G401 (cell line): ENCODE data around the gene WNT11. TPM values are rescaled to one million over a fixed set of nuclear protein-coding genes. Genes with fewer than 3 reads are reported as not detected.

Source experiments
- DNase-seq: peaks from one replicate; pipeline ENCODE4 v3.0.0-alpha.2; 2015; ENCODE audit warnings: low spot score
- in situ Hi-C: cut with HindIII; loops from 2 replicates; pipeline ENCODE4 v1.10.0; 2016; ENCODE audit warnings: low sequenced_read_pairs, mixed read lengths
- total RNA-seq: library from RNA; depleted of rRNA; stranded (reverse); fragments of >200 nt; shearing (Covaris generic); gene quantifications from 2 replicates; pipeline ENCODE4 v1.2.3, GENCODE V29; 2014

Gene WNT11
- total RNA-seq, 1 experiment from 2014 or later = 21.6 TPM

DNA sequence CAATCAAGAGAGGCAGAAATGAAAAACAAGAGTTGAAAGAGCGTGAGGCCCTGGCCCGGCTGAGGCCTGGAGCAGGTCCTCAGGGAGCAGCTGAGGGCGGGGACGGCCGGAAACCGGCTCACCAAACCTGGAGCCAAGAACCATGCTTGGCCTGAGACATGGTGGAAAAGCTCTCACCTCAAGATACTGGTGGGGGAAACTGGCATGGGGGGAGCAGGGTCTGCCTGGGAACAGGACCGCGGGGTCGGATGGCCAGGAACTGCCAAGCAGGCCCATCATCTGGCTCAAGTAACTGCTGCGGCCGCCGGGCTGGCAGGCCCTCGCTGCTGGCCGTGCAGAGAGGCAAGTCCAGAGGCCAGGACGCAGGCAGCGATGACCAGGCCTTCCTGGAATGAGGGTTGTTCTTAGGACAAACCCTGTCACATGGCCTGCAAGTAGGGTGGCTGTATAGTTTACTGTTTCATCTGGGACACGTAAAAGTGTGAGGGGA is 18.9 kb upstream of the WNT11 start:
- in situ Hi-C loops = no loop called here
- no peak for DNase-seq

DNA sequence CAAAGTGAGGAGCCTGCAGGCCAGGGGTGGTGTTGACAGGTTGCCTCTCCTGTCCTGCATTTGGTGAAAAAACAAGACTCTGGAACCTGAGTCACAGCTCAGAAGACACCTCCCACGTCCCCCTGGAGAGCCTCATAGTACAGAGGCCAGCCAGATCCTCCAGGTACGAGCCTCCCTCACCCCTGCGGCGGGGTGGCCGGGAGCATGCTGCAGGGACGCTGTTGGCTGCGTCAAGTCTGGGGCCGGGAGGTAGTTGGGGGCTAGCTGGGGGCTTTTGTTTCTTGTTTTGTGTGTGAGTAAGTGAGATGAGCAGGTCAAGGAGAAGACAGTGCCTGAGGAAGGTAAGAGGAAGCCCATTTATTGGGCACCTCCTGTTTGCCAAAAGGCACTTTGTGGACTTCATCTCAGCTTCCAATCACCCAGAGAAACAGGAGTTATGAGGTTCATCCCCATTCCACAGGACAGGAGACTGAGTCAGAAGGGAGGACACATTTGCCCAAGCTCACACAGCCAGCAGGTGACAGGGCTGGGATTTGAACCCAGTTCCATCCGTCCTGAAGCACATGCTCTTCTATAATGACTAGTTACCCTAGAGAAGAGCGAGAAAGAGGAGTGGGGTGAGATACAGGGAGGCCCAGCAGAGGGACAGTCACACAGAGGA is 18.3 kb upstream of the WNT11 start:
- no peak for DNase-seq
- in situ Hi-C loops = no loop called here

DNA sequence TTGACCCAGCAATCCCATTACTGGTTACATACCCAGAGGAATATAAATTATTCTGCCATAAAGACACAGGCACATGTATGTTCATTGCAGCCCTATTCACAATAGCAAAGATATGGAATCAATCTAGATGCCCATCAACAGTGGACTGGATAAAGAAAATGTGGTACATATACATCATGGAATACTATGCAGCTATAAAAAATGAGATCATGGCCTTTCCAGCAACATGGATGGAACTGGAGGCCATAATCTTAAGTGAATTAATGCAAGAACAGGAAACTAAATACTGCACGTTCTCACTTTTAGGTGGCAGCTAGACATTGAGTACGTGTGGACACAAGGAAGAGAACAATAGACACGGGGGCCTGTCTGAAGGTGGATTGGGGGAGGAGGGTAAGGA is 15.1 kb upstream of the WNT11 start:
- no peak for DNase-seq
- in situ Hi-C loops = no loop called here

DNA sequence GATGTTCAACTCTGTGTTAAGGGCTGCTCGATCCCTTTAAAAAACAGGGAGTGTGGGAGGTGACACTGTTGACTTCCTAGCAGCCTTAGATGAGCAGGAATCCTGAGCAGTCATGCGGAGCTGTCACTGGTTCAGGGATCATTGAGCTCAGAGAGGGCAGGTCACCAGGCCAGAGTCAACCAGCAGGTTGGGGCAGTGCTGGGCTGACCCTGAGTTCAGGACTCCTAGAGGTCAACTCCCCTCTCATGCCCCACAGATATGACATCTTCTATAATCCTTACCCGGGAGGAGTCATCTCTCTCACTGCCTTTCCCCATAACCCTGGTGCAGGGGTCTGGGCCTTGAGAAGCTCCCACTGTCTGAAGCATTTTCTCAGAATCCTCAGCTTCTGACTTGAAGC is 12.9 kb upstream of the WNT11 start:
- in situ Hi-C loops = no loop called here
- no peak for DNase-seq

DNA sequence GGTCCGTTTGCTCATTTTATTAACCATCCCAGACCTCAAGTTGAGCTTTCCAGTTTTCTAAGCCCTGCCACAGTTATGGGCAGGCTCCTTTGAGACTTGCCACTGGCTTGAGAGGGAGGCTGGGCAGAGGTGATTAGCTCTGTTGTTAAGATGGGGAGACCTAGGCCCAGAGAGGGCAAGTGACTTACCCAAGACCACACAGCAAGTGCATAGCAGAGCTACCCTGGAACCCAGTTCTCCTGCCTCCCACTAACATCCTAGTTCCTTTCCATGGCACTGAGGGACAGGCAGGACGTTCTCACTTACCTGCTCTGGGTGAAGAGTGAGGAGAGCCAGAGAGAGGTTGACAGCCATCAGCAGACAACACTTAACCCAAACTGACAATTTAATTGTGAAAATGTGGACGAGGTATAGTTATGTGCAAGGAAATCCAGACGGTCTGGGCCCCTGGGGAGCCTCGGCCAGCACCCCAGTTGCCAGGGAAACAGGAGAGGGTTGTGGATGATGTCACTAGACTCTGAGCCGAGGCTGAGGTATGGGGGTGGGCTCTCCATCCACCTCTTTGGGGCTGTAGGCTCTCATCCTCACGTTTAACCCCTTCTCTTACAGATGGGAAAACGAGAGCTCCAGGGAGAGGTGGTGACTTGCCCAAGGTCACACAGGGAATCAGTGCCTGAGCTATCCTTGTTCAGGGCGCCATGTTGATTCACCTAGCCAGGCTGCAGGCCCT is 12.3 kb upstream of the WNT11 start:
- in situ Hi-C loops = no loop called here
- DNase-seq = no peak

DNA sequence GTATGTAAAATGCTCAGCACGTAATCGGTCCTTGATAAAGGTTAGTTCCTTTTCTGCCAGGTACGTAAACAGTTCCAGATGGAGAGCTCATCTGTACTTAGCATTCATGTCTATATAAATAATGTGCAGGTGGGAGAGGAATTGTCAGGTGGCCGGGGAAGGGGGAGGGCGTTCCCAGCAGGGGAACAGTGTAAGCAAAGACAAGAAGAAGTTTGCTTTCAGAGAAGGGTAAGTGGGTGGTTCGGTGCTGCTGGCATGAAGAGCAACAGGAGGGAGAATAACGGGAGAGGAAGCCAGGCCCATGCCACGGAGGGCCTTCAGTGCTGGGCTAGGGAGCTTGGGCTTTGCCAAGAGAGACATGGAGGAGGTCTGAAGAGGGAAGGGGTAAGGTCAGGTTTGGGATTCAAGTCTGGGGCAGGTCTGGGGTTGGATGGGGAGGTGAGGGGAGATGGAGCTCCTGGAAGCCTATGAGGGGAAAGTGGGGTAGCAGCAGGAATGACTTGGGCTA is 11.4 kb upstream of the WNT11 start:
- no peak for DNase-seq
- in situ Hi-C loops = no loop called here

DNA sequence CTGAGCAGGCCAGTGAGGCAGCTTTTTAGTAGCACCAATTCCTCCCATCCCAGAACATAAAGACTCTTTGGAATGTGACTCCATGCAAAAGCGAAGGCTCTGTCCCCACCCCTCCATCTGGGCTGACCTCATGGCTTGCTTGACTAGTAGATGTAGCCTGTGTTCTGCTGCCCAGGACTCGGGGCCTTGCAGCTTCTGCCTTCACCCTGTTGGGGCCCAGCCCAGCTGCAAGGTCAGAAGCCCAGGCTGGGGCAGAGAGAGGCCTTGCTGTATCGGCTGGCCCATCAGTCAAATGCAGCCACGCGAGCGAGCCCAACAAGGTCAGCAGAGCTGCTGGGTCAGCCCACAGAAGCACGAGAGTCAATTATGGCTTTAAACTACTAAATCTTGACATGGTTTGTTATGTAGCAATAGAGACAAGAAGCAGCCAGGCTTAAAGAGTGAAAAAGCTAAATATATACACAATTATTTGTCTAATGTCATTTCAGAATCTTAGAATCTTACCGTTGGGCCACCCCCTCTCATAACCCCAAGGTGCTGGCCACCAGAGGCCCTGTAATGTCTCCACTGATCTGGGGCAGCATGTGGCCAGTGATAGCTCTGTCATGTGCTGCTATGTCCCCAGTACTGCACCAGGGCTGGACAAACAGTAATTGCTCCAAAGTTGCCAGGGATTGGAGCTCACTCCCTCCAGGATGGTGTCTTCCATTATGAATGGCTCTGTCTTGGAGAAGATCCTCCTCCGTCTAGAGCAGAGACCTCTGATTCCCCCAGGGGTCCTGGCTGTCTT is 10.4 kb upstream of the WNT11 start:
- in situ Hi-C loops = no loop called here
- DNase-seq = no peak

DNA sequence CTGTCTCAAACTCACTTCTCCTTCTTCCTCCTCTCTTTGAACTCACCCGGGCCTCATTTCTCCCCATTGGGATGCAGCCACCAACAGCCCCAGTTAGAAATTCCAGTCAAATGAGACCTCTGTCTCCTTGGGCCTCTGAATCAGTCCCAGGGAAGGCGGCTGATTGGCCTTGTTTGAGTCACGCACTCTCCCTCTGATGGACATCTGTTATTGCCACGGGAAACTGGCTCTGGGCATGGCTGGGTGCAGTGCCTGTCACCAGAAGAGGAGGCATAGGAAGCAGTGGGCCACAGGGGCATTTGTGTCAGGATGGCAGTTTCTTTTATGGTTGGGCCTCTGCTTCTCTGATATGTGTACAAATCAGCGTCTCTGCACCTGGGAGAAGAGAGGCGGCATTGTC is 9.6 kb upstream of the WNT11 start:
- DNase-seq = no peak
- in situ Hi-C loops = no loop called here

DNA sequence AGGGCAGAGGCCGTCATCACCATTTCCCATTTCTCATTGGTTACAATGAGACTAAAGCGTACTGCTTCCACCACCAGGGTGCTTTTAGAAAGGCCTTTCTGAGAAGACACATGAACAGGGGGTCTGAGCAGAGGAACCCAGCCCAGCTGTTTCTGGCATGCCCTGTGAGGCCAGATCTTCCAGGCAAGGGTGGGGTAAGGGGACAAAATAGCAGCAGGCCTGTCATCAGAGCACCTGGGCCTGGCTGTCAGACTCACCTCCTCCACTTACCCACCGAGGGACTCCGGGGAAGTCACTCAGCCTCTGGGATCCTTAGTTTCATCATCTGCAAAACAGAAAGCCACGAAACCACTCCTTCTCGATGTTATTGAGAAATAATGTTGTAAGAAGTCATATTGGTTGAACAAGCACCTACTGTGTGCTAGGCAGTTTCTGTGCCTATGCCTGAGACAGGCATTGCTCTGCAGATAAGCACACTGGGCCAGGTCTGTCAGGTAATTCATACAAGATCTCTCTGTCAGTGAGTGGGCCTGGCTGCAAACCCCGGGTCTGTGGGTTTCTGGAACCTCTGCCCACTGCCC is 8.8 kb upstream of the WNT11 start:
- in situ Hi-C loops = no loop called here
- DNase-seq = no peak

DNA sequence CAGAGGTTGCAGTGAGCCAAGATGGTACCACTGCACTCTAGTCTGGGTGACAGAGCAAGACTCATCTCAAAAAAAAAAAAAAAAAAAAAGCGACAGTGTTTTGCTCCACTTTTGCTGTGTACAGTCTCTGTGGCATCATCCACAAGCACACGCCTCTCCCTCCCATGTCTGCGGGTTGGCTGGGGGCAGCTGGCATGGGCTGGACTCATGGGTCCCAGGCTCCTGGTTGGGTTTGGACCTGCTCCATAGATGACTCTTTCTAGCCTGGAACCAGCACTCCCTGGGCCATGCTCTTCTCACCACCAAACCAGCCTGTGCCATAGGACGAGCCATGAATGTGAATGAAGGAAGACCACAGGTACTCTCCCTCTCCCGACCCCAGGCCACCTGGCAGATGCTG is 7.9 kb upstream of the WNT11 start:
- in situ Hi-C loops = no loop called here

DNA sequence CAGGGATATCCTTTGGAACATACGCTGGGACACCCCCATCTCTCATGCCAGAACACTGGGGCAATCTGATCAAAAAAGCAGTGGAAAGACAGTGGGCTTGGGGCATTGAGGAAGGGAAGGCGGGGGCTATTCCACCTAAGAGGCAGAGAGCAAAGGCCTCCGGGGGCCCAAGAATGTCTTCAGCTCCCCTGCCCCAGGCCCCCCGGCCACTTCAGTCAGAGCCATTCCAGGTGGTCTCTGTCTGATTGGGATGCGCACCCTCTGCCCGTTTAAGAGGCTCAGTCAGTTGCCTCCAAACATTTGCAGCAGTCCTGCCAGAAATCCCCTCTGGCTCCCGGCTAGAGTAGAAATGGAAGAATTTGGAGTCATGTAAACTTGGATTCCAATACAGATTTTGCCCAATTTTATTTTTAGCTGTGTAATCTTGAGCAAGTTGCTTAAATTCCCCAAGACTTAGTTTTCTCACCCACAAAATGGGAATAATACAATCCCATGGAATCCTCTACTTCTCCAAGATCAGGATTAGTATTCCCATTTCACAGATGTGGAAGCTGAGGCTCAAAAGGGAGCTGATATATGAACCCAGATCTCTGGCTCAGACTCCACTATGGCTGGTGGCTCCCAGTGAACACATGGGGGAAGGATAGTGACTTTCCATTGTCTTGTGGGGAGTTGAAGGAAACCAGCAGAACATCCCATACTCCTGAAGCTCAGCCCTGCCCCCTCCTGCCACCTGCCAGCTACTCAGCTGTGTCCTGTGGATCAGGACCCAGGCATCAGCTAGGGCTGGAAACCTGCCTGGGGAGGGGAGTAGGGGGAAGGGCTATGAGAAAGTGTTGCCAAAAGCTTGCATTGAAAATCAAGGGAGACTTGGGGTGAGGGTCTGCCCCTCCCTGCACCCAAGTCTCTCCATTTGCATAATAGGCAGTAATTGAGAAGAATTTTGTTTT is 6.1 kb upstream of the WNT11 start:
- in situ Hi-C loops = no loop called here
- DNase-seq = no peak

More for the DNA sequence above, 7.9 kb upstream of the WNT11 start:
- no peak for DNase-seq

DNA sequence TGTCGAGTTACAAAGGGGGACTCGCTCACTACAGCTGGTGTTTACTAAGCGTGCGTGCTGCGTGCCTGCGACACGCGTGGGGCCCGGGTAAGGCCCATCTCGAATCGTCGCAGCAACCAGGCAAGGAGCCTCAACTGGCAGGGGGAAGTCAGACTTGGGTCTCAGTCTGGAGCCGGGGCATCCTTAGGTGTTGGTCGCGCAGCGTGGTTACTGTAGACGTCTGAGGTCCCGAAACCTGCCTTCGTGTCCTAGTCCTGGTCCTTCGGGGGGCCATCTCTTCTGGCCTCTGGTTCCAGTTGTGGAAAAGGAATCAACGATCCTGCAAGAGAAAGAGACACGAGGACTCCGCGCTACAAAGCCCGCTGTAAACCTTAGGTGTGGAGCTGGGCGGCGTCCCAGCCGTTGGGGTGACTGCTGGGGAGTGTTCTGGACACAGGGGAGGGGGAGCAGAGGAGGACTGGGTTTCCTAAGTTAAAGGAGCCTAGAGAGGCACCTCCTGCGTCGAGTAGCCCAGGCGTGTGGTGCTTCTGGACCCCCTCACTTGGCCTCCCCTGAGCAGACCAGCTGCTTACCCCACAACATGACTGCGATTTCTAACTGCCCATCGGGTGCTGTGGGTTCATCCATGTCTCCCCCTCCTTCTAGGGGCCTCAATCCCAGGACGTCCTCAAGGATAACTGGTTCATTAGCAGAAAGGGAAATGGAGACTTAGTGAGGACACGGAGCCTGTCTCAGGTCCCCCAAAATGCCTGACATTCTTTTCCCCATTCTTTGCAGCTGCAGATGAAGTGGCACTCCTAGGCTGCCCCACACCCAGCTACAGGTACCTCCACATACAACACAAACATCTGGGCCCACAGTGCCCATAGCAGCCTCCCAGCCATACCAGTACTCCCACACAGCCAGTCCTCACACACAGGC is 4.9 kb upstream of the WNT11 start:
- in situ Hi-C loops = no loop called here
- DNase-seq = no peak

DNA sequence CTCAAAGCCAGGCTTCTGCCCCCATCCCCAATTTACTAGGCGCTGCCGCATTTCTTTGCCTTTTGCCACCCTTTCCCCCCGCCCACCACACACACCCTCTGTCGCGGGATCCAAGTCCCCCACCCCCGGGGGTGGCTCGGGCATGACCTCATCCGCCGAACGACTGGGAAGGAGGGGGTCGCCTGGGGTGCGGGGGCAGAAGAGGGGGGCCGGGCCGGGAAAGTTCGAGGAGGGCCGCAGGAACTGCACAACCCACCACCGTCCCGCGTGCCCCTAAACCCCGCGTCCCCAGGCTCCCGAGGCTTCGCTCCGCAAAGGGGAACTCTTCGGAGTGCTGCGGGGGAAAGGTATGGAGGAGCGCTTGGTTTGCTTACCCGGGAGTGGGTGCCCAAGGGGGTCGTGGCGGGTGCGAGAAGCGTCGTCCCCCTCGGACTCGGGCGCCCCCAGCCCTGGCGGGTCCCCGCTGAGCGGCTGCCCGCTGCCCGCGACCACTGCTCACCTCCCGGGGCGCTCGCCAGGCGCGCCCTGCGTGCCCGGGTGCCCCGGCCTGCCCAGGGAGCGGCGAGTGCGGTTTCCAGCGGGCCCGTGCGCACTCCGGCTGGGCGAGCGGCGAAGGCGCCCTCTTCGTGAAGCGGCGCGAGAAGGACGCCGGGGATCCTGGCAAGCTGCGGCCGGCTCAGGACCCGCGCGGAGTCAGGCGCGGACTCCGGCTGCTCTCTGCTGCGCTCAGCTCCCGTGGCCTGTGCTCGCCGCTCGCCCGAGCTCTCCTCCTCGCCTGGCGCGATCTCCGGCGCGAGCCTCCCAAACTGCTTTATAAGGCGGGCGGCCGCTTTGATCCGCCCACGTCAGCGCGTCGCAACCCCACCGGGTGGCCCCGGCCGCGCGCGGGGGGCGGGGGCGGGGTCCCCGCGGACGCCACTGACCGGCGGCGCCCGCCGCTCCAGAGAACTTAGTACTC is 4.0 kb upstream of the WNT11 start:
- DNase-seq = peak; percentile 54
- in situ Hi-C loops = no loop called here

DNA sequence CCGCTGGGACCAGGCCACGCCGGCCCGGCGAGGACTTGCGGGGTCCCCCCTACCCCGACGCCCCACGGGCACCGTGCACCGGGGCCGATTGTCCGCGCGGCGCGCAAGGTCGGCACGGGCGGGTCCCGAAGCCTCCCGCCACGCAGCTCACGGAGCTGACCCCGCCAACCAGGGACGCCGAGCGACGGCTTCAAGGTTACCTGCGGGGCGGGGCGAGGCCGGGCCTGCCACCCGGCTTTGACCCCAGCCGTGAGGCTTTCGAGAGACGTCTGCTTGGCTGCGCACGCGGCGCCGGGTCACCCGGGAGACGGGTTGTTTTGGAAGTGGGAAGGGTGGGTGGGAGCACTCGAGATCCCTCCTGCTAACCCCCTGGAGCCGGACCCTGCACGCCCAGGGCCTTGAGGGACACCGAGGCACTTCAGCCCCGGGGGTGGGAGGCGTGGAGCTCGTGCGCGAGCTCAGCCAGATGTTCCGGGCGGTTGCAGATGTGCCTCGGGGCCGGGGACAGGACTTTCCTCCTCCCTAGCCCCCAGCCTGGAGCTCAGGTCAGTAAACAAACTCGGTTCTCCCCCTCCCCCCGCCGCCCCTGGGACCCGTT is 3.2 kb upstream of the WNT11 start:
- DNase-seq = no peak
- in situ Hi-C loops = no loop called here

DNA sequence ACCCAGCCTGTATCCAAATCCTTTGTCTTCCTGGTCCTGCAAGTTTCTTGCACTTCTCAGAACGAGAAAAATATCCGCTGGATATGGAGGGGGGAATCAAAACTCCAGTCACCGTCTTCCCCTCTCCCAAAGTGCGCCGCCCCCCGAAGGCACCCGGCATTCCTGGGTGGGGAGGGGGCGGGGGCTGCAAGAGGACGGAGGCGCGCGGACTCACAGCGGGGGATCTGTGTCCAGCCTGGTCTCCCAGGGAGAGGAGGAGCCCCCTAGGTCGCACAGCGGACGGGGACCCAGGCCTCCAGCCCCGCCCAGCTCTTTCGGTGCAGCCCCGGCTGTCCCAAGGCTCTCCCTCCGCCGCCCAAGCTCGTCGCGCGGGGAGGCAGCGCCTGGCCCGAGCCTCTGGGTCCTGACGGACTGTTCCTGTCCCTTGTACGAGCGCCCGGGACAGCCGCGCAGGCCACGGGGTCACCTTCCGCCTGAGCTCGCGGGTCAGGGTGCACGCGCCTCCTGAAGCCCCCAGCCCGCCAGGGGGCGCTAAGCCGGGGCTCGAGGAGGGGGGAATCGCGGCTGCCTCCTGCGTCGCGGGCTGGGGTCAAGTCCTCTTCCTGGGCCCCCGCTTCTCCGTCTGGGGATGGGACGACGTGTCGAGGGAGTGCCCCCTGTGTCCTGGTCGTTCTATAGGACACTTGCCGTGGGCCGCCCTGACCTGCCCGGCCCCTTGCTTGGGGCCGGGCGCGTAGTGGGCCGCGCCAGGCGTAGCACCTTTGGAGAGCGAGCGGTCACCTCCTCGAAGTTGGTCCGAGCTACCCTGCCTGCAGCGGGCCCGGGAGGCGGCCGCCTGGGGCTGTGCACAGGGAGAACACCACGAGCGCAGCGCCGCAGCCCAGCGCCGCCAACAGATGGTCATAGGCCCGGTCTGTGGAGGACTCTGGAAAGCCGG is 2.4 kb upstream of the WNT11 start:
- in situ Hi-C loops = no loop called here
- peak; percentile 36 for DNase-seq
